RWPE2 (cell line): Measurements from ENCODE around the gene TBC1D1.
A peak's percentile ranks its signal among the peaks of the same experiment; 100 is the strongest.

Experiments used
- ATAC-seq: fragments of 200-7000 bp; cut with Tn5 transposase; 3 replicates; pipeline ENCODE4 v1.9.1; 2021; ENCODE audit warnings: low read depth
- DNase-seq: peaks from one replicate; pipeline ENCODE4 v3.0.0-alpha.2; 2020; ENCODE audit warnings: low spot score
- H3K27ac ChIP-seq: fragments of 450-650 bp; 2 replicates; pipeline ENCODE4 v1.5.1; 2017; ENCODE audit warnings: mild to moderate bottlenecking; ENCODE audit not compliant: poor library complexity, severe bottlenecking
- H3K27me3 ChIP-seq: fragments of 250-450 bp; sonication (Bioruptor Pico); 2 replicates; pipeline ENCODE4 v1.5.1; 2021; ENCODE audit warnings: mild to moderate bottlenecking, moderate library complexity; ENCODE audit not compliant: insufficient read depth, poor library complexity, severe bottlenecking
- H3K36me3 ChIP-seq: fragments of 250-450 bp; sonication (Bioruptor Pico); 2 replicates; pipeline ENCODE4 v1.5.1; 2020; ENCODE audit warnings: low read depth, mild to moderate bottlenecking, moderate library complexity
- H3K4me1 ChIP-seq: fragments of 250-450 bp; sonication (Bioruptor Pico); 2 replicates; pipeline ENCODE4 v1.5.1; 2021; ENCODE audit warnings: mild to moderate bottlenecking, moderate library complexity; ENCODE audit not compliant: insufficient read depth, poor library complexity, severe bottlenecking
- H3K4me3 ChIP-seq: fragments of 250-450 bp; sonication (Bioruptor Pico); 2 replicates; pipeline ENCODE4 v1.5.1; 2021; ENCODE audit warnings: mild to moderate bottlenecking, moderate library complexity; ENCODE audit not compliant: severe bottlenecking
- H3K9me3 ChIP-seq: fragments of 250-450 bp; sonication (Bioruptor Pico); 2 replicates; pipeline ENCODE4 v1.5.1; 2021; ENCODE audit warnings: mild to moderate bottlenecking, moderate library complexity; ENCODE audit not compliant: severe bottlenecking
- TF ChIP-seq, protein P1 (sequence below): fragments of 450-650 bp; IDR thresholded peaks from one replicate; pipeline ENCODE4 v1.5.1; 2017; ENCODE audit warnings: mild to moderate bottlenecking, moderate library complexity; ENCODE audit not compliant: poor library complexity, severe bottlenecking

TBC1D1 gene

DNA sequence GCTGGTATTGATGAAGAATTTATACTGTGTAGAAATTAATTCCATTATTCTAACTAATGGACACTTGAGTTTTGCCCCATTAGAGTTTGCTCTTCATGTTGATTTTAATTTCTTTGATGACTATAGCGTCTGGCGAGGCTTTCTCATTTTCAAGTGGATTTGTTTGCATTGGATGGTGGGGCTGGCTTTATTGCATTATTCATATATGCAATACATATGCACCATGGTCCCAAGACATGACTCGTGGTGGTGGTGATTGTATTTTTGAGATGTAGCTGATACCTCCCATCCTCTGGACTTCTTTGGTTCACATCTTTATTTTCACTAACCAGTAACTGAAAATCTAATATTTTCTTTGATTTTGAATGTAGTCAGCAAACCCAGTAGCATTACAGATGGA, 109.1 kb downstream of the TBC1D1 start:
- DNase-seq (no peak), ATAC-seq (no peak)
- Histone ChIP-seq H3K27me3 (no peaks in the 10 kb centered on the region), H3K36me3 (no peaks in the 10 kb centered on the region), H3K4me1 (peaks cover 12% of the 10 kb centered on the region), H3K4me3 (no peak overlapping the region), H3K27ac (no peak overlapping the region), H3K9me3 (no peaks in the 10 kb centered on the region)
- TF ChIP-seq, protein P1, sequence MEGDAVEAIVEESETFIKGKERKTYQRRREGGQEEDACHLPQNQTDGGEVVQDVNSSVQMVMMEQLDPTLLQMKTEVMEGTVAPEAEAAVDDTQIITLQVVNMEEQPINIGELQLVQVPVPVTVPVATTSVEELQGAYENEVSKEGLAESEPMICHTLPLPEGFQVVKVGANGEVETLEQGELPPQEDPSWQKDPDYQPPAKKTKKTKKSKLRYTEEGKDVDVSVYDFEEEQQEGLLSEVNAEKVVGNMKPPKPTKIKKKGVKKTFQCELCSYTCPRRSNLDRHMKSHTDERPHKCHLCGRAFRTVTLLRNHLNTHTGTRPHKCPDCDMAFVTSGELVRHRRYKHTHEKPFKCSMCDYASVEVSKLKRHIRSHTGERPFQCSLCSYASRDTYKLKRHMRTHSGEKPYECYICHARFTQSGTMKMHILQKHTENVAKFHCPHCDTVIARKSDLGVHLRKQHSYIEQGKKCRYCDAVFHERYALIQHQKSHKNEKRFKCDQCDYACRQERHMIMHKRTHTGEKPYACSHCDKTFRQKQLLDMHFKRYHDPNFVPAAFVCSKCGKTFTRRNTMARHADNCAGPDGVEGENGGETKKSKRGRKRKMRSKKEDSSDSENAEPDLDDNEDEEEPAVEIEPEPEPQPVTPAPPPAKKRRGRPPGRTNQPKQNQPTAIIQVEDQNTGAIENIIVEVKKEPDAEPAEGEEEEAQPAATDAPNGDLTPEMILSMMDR = no peak

GRCh38 chr4:38001927-38002326, 111.0 kb downstream of the TBC1D1 start:
- TF ChIP-seq, protein P1 = no peak
- H3K4me1 ChIP-seq = peaks cover 12% of the 10 kb centered on the region
- DNase-seq = no peak

DNA sequence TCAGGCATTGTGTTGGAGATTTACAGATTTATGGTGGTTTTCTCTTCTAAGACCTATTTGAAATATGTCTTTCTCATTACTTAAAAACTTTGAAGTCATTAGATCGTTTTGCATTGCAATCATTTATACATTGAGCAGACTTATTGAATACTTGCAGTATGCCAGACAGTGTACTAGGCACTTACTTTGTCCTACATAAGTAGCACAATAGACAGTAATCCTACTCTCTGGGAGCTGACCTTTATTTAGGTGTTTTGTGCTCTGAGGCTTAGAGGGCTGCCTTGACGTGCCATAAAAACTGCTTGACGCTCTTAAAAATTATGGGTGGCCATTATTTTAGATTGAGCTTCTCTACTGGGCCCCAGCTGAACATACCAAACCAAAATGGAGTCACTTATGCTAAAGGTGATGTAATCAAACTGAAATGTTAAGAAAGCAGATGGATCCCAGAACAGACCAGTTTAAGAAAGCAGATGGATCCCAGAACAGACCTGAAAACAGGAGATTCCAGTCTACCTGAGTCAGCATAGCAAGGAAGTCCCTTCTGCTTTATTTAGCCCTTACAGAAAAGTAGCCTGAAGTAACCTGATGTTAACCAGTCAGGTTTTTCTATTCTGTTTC, 111.7 kb downstream of the TBC1D1 start:
- TF ChIP-seq, protein P1 = no peak
- ATAC-seq (peak; percentile 84), DNase-seq (no peak)
- Histone ChIP-seq H3K4me3 (no peak overlapping the region), H3K27me3 (no peaks in the 10 kb centered on the region), H3K9me3 (no peaks in the 10 kb centered on the region), H3K36me3 (no peaks in the 10 kb centered on the region), H3K4me1 (peaks cover 12% of the 10 kb centered on the region), H3K27ac (no peak overlapping the region)

More at GRCh38 chr4:38001927-38002326, 111.0 kb downstream of the TBC1D1 start:
- Histone ChIP-seq H3K36me3 (no peaks in the 10 kb centered on the region), H3K27ac (no peak overlapping the region), H3K9me3 (no peaks in the 10 kb centered on the region), H3K27me3 (no peaks in the 10 kb centered on the region), H3K4me3 (no peak overlapping the region)
- ATAC-seq = no peak

- Histone ChIP-seq H3K4me1 (peaks cover 12% of the 10 kb centered on the region), H3K36me3 (no peaks in the 10 kb centered on the region), H3K27ac (no peak overlapping the region), H3K9me3 (no peaks in the 10 kb centered on the region), H3K27me3 (no peaks in the 10 kb centered on the region), H3K4me3 (no peak overlapping the region)
- no peak for ATAC-seq
- TF ChIP-seq, protein P1 = no peak
- DNase-seq = no peak
Observed at GRCh38 chr4:38003102-38003501, 112.2 kb downstream of the TBC1D1 start.

DNA sequence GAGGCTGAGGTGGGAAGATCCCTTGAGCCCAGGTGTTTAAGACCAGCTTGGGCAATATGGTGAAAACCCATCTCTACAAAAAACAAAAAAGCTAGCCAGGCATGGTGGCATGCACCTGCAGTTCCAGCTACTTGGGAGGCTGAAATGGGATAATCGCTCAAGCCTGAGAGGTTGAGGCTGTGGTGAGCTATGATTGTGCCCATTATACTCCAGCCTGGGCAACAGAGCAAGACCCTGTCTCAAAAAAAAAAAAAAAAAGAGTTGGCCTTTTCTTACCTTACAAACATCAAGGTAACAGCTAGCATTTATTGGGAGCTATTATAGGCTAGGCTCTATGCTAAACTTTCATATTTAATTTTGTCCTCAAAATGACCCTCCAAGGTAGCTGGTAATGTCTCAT, 112.7 kb downstream of the TBC1D1 start:
- Histone ChIP-seq H3K27me3 (no peaks in the 10 kb centered on the region), H3K4me3 (no peak overlapping the region), H3K36me3 (no peaks in the 10 kb centered on the region), H3K4me1 (peaks cover 12% of the 10 kb centered on the region), H3K9me3 (no peaks in the 10 kb centered on the region), H3K27ac (no peak overlapping the region)
- TF ChIP-seq, protein P1 = no peak
- DNase-seq (no peak), ATAC-seq (no peak)
